H9 (cell line): ENCODE results near the gene KDM1B. TPM values are rescaled to one million over a fixed set of nuclear protein-coding genes. Genes with fewer than 3 reads are reported as not detected.

ENCODE experiments used
- DNase-seq: peaks from one replicate; pipeline ENCODE4 v3.0.0-alpha.2; 2017
- H2AFZ ChIP-seq: one replicate; pipeline ENCODE4 v1.6.1; 2013; ENCODE audit warnings: mild to moderate bottlenecking, low read length, control low read depth, moderate library complexity
- H2AK5ac ChIP-seq: 2 replicates; pipeline ENCODE4 v1.6.1; 2013; ENCODE audit warnings: low read length, control low read depth, mixed read lengths; ENCODE audit not compliant: insufficient read length
- H2BK120ac ChIP-seq: one replicate; pipeline ENCODE4 v1.6.1; 2013; ENCODE audit warnings: low read depth, mild to moderate bottlenecking, low read length, control low read depth, inconsistent platforms; ENCODE audit not compliant: poor library complexity, severe bottlenecking
- H2BK12ac ChIP-seq: 2 replicates; pipeline ENCODE4 v1.6.1; 2013; ENCODE audit warnings: low read length, control low read depth, mixed read lengths, low read depth; ENCODE audit not compliant: insufficient read length
- H2BK15ac ChIP-seq: 2 replicates; pipeline ENCODE4 v1.6.1; 2013; ENCODE audit warnings: low read depth, low read length, control low read depth
- H2BK20ac ChIP-seq: one replicate; pipeline ENCODE4 v1.6.1; 2013; ENCODE audit warnings: low read depth, mild to moderate bottlenecking, low read length, control low read depth, inconsistent platforms; ENCODE audit not compliant: poor library complexity, severe bottlenecking
- H2BK5ac ChIP-seq: 2 replicates; pipeline ENCODE4 v1.6.1; 2013; ENCODE audit warnings: low read length, control low read depth, mixed read lengths; ENCODE audit not compliant: insufficient read length
- H3K14ac ChIP-seq: 2 replicates; pipeline ENCODE4 v1.6.1; 2013; ENCODE audit warnings: low read length, control low read depth; ENCODE audit not compliant: insufficient read depth
- H3K18ac ChIP-seq: 2 replicates; pipeline ENCODE4 v1.6.1; 2013; ENCODE audit warnings: low read depth, mild to moderate bottlenecking, mixed read lengths, low read length, control low read depth; ENCODE audit not compliant: insufficient read length
- H3K23ac ChIP-seq: 2 replicates; pipeline ENCODE4 v1.6.1; 2013; ENCODE audit warnings: low read length, control low read depth, mixed read lengths, low read depth; ENCODE audit not compliant: insufficient read length
- H3K23me2 ChIP-seq: 2 replicates; pipeline ENCODE4 v1.6.1; 2013; ENCODE audit warnings: low read depth, mild to moderate bottlenecking, mixed read lengths, low read length, control low read depth; ENCODE audit not compliant: insufficient read length, poor library complexity, severe bottlenecking
- H3K27ac ChIP-seq: 2 replicates; pipeline ENCODE4 v1.5.1; 2013; ENCODE audit warnings: low read length, control low read depth, mixed read lengths, low read depth; ENCODE audit not compliant: insufficient read length
- H3K27me3 ChIP-seq: 2 replicates; pipeline ENCODE4 v1.6.1; 2013; ENCODE audit warnings: low read length, control low read depth, inconsistent platforms; ENCODE audit not compliant: insufficient read depth
- H3K4ac ChIP-seq: 2 replicates; pipeline ENCODE4 v1.6.1; 2013; ENCODE audit warnings: low read depth, mild to moderate bottlenecking, control low read depth, inconsistent platforms, low read length, moderate library complexity
- H3K4me1 ChIP-seq: 2 replicates; pipeline ENCODE4 v1.6.1; 2013; ENCODE audit warnings: low read length, control low read depth, inconsistent platforms; ENCODE audit not compliant: insufficient read depth
- H3K4me2 ChIP-seq: 2 replicates; pipeline ENCODE4 v1.6.1; 2013; ENCODE audit warnings: low read length, control low read depth, mixed read lengths; ENCODE audit not compliant: insufficient read length, insufficient read depth
- H3K56ac ChIP-seq: 2 replicates; pipeline ENCODE4 v1.6.1; 2013; ENCODE audit warnings: low read depth, mild to moderate bottlenecking, mixed read lengths, low read length, control low read depth; ENCODE audit not compliant: insufficient read length
- H3K79me1 ChIP-seq: 2 replicates; pipeline ENCODE4 v1.6.1; 2013; ENCODE audit warnings: low read depth, mild to moderate bottlenecking, moderate library complexity, low read length, control low read depth, inconsistent platforms; ENCODE audit not compliant: insufficient read depth, poor library complexity, severe bottlenecking
- H3K79me2 ChIP-seq: 2 replicates; pipeline ENCODE4 v1.6.1; 2013; ENCODE audit warnings: low read length, control low read depth, inconsistent platforms; ENCODE audit not compliant: insufficient read depth
- H3K9ac ChIP-seq: 2 replicates; pipeline ENCODE4 v1.6.1; 2013; ENCODE audit warnings: low read length, control low read depth, mixed read lengths; ENCODE audit not compliant: insufficient read length; ENCODE audit errors: extremely low read depth
- H3K9me3 ChIP-seq: one replicate; pipeline ENCODE4 v1.6.1; 2013; ENCODE audit warnings: low read depth, low read length, inconsistent platforms; ENCODE audit not compliant: control insufficient read depth
- H3T11ph ChIP-seq: one replicate; pipeline ENCODE4 v1.6.1; 2013; ENCODE audit warnings: mild to moderate bottlenecking, low read length, control low read depth, inconsistent platforms
- H4K20me1 ChIP-seq: one replicate; pipeline ENCODE4 v1.6.1; 2013; ENCODE audit not compliant: control insufficient read depth, insufficient read length, insufficient read depth
- H4K5ac ChIP-seq: 2 replicates; pipeline ENCODE4 v1.6.1; 2013; ENCODE audit warnings: low read depth, mild to moderate bottlenecking, mixed read lengths, low read length, control low read depth; ENCODE audit not compliant: insufficient read length
- H4K8ac ChIP-seq: replicated peaks from 2 replicates; pipeline ENCODE4 v1.6.1; 2013; ENCODE audit warnings: low read length, control low read depth, mixed read lengths, low read depth; ENCODE audit not compliant: insufficient read length
- H4K91ac ChIP-seq: 2 replicates; pipeline ENCODE4 v1.6.1; 2013; ENCODE audit warnings: low read depth, mild to moderate bottlenecking, moderate library complexity, mixed read lengths, low read length, control low read depth; ENCODE audit not compliant: insufficient read length
- H3K27ac Mint-ChIP-seq, 3 experiments: 2 replicates in 2 of 3; 3 replicates in 1 of 3; pipeline ENCODE4 v1.8.0; 2020 to 2021; ENCODE audit warnings: mixed read lengths in 3 of 3, mild to moderate bottlenecking in 1 of 3, moderate library complexity in 1 of 3
- H3K27me3 Mint-ChIP-seq: 2 replicates; pipeline ENCODE4 v1.8.0; 2021; ENCODE audit warnings: low read depth, mild to moderate bottlenecking, moderate library complexity, mixed read lengths
- H3K36me3 Mint-ChIP-seq, 3 experiments: 2 replicates in 2 of 3; 3 replicates in 1 of 3; pipeline ENCODE4 v1.8.0; 2020 to 2021; ENCODE audit warnings: low read depth in 3 of 3, mixed read lengths in 3 of 3; ENCODE audit not compliant: insufficient read depth in 1 of 3
- H3K4me1 Mint-ChIP-seq, 2 experiments: 2 replicates each; pipeline ENCODE4 v1.8.0; 2020; ENCODE audit warnings: mixed read lengths in 2 of 2
- H3K4me3 Mint-ChIP-seq, 2 experiments: 2 replicates in 1 of 2; 3 replicates in 1 of 2; pipeline ENCODE4 v1.8.0; 2020 to 2021; ENCODE audit warnings: mild to moderate bottlenecking in 2 of 2, mixed read lengths in 2 of 2, moderate library complexity in 1 of 2
- H3K9me3 Mint-ChIP-seq, 2 experiments: 2 replicates in 1 of 2; 3 replicates in 1 of 2; pipeline ENCODE4 v1.8.0; 2020; ENCODE audit warnings: mild to moderate bottlenecking in 2 of 2, mixed read lengths in 2 of 2, moderate library complexity in 1 of 2
- CTCF ChIP-seq: fragments of 200-600 bp; sonication (generic); conservative IDR thresholded peaks from 3 replicates; pipeline ENCODE4 v1.8.0; 2021; ENCODE audit warnings: antibody characterized with exemption, mild to moderate bottlenecking
- WGBS: extraction: QIAGEN DNeasy Blood & Tissue Kit; methylation state at CpG from one replicate; pipeline ENCODE4 v1.1.7; 2013; ENCODE audit warnings: missing lambda C conversion rate, low lambda C conversion rate, mixed read lengths; ENCODE audit not compliant: insufficient read length; ENCODE audit errors: extremely low coverage; 5-methylcytosine and 5-hydroxymethylcytosine counted together
- total RNA-seq: library from RNA; stranded (reverse); gene quantifications from 2 replicates; pipeline ENCODE4 v1.2.1, GENCODE V29; 2021

Gene KDM1B
- total RNA-seq, 1 experiment from 2014 or later = 5.4 TPM

GRCh38 chr6:18259675-18260447, 104.6 kb downstream of the KDM1B start:
- Histone ChIP-seq H4K20me1 (no peaks in the 10 kb centered on the region), H3K9me3 (no peaks in the 10 kb centered on the region), H3K4me1 (peaks cover 3% of the 10 kb centered on the region; the same call in 1 of the 2 replicates), H2BK12ac (no peak overlapping the region), H2AFZ (no peak overlapping the region), H3K4me2 (no peak overlapping the region), H3K79me2 (peaks cover 53% of the 10 kb centered on the region), H3K9ac (no peak overlapping the region), H2AK5ac (no peak overlapping the region), H4K8ac (no peak overlapping the region), H3K14ac (no peak overlapping the region), H3K23me2 (peaks cover 14% of the 10 kb centered on the region), H3K4ac (no peak overlapping the region), H3K18ac (no peak overlapping the region), H3K23ac (no peak overlapping the region), H2BK120ac (no peak overlapping the region), H3K27ac (no peak overlapping the region), H3T11ph (no peak overlapping the region), H2BK15ac (no peak overlapping the region), H3K27me3 (no peaks in the 10 kb centered on the region), H3K79me1 (peaks cover 4% of the 10 kb centered on the region), H2BK20ac (no peak overlapping the region), H3K56ac (no peak overlapping the region), H2BK5ac (no peak overlapping the region), H4K5ac (no peak overlapping the region), H4K91ac (no peak overlapping the region)
- no peak for DNase-seq
- H3K27me3 Mint-ChIP-seq = no peaks in the 10 kb centered on the region
- H3K4me1 Mint-ChIP-seq = peaks cover 32 to 39% of the 10 kb centered on the region in 2 experiments
- H3K9me3 Mint-ChIP-seq = peaks cover 0 to 3% of the 10 kb centered on the region in 2 experiments; a peak in 2 of 5 replicates
- H3K4me3 Mint-ChIP-seq = no peak overlapping the region
- H3K27ac Mint-ChIP-seq = peak overlapping the region in 2 of 3 experiments; percentile 12 to 62; a peak in 3 of 7 replicates
- TF ChIP-seq CTCF = no peak
- WGBS = no CpG with 5 or more reads among the region's 4 CpGs
- H3K36me3 Mint-ChIP-seq = peaks cover 68 to 87% (median 80%) of the 10 kb centered on the region in 3 experiments
